Kidney epithelial cell (primary cell): ENCODE data around the gene LRP1-AS. TPM values are rescaled to one million over a fixed set of nuclear protein-coding genes. Genes with fewer than 3 reads are reported as not detected.

Experiments used
- DNase-seq: peaks from one replicate; pipeline ENCODE4 v3.0.0-alpha.2; 2010; ENCODE audit warnings: low read depth
- H3K27me3 ChIP-seq: 2 replicates; pipeline ENCODE4 v1.6.0; 2011; ENCODE audit warnings: low read length; ENCODE audit not compliant: control insufficient read depth, insufficient read depth
- H3K36me3 ChIP-seq: 2 replicates; pipeline ENCODE4 v1.5.1; 2011; ENCODE audit warnings: low read length; ENCODE audit not compliant: control insufficient read depth, insufficient read depth
- H3K4me3 ChIP-seq: 2 replicates; pipeline ENCODE4 v1.5.1; 2011; ENCODE audit warnings: low read depth, mild to moderate bottlenecking, control low read depth, low read length
- total RNA-seq: library from RNA; depleted of rRNA; stranded (reverse); fragments of >200 nt; gene quantifications from 2 replicates; pipeline ENCODE4 v1.2.3, GENCODE V29; 2015
- TF ChIP-seq, protein P1 (sequence below): IDR thresholded peaks from 2 replicates; pipeline ENCODE4 v1.5.1; 2011; ENCODE audit warnings: mild to moderate bottlenecking, moderate library complexity, low read length, control low read depth, inconsistent platforms; ENCODE audit not compliant: insufficient read depth, poor library complexity, severe bottlenecking

Gene LRP1-AS
- total RNA-seq, 1 donor from 2014 or later = not detected

DNA sequence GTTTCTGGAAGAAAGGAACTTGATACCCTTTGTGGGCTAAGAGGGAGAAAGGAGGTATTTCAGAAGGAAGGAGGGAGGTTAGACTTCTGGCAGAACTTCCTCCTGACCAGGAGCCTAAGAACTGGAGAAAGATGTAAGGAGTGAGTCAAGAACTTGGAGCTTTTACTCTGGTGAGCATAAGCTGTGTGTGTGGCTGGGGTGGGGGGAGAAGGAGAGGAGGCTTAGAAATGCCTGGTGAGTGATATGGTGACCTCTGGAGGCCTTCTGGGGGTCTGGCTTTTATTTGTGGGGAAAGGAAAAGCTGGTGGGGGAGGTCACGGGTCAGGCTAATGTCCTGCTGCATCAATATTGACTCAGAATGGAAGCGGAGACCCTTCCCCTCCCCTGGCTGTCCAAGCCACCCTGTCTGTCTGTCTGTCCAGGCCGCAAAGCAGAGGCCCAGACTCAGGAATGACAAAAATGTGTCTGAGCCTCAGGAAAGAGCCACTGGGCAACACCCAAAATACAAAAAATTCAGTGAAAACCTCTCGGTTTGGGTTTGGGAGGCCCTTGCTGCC lies 14.3 kb downstream of the LRP1-AS start:
- no peaks in the 10 kb centered on the region for H3K27me3 ChIP-seq
- DNase-seq = no peak
- no peaks in the 10 kb centered on the region for H3K36me3 ChIP-seq
- H3K4me3 ChIP-seq = no peak overlapping the region
- TF ChIP-seq, protein P1, sequence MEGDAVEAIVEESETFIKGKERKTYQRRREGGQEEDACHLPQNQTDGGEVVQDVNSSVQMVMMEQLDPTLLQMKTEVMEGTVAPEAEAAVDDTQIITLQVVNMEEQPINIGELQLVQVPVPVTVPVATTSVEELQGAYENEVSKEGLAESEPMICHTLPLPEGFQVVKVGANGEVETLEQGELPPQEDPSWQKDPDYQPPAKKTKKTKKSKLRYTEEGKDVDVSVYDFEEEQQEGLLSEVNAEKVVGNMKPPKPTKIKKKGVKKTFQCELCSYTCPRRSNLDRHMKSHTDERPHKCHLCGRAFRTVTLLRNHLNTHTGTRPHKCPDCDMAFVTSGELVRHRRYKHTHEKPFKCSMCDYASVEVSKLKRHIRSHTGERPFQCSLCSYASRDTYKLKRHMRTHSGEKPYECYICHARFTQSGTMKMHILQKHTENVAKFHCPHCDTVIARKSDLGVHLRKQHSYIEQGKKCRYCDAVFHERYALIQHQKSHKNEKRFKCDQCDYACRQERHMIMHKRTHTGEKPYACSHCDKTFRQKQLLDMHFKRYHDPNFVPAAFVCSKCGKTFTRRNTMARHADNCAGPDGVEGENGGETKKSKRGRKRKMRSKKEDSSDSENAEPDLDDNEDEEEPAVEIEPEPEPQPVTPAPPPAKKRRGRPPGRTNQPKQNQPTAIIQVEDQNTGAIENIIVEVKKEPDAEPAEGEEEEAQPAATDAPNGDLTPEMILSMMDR = no peak

DNA sequence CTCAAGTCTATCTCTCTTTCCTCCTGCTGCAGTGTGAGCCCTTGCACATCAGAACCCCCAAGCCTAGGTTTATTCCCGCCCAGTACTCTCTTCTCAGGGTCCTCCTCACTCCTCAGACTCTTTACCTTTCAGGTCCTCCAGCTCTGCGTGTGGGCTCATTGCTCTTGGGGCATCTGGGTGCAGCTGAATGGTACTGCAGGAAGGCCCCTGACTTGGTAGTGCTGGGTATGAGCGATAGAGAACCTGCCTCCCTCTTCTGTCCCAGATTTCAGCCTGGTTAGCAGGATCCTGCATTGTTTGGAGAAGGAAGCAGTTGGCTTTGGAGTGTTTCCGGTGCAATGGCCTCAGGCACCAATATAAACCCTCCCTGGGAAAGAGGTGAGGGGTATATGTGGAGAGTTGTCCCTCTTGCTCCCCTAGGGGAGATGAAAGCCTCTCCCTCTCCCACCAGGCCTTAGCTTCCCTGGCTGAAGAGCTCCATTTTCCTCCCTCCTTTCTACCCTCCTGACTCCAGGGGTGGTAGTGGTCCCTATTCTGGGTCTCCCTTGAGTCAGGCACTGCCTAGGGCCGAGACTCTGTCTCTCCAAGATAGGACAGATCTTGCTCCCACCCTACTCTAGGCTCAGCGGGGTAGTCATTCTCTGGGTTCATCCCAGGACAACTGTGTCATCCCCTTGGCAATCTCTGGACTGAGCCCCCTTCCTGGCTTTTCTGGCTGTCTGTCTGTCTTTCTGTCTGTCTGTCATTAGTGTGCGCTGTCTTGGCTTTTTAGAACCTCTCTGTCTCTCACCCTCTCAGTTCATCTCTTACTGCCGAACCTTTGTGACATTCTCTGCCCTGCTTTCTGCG lies 15.3 kb downstream of the LRP1-AS start:
- no peak for DNase-seq
- no peaks in the 10 kb centered on the region for H3K27me3 ChIP-seq
- TF ChIP-seq, protein P1 = no peak
- H3K36me3 ChIP-seq = no peaks in the 10 kb centered on the region
- H3K4me3 ChIP-seq = no peak overlapping the region

DNA sequence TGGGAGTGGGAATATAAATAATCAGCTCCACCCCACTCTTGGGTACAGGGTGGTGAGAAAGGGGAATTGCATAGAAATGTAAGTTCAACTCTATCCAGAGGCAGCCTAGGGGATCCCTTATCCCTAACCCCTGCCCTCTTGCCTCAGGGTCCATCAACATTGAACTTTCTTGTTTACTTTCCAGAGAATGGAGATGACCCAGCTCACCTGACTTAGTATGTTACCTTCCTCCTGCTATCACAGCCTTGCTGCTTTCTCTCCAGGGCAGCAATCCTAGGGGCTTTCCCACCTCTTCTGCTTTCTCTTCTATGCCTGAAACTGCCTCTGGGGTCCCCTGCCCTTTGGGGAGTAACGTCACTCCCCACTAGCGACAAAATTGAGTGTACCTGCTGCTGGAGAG lies 16.5 kb downstream of the LRP1-AS start:
- H3K36me3 ChIP-seq = no peaks in the 10 kb centered on the region
- no peak overlapping the region for H3K4me3 ChIP-seq
- peaks cover 2% of the 10 kb centered on the region for H3K27me3 ChIP-seq
- DNase-seq = no peak
- TF ChIP-seq, protein P1 = no peak

DNA sequence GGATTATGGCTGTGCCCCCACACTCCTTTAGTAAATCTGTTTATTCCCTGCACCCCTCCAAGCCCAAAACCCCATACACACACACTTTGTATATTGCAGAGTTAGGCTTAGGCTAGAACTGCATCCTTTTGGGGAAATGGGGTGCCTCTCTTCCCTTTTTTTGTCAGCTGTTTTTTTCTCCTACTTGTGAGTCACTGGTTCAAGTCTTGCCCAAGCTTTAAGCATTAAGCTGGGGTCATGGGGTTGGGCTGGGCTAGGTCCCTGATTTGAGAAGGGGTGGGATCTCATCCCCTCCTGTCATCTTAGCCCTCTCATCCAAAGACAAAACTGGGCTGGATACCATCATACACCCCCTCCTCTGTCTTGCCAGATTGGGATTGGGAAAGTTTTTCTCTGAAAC lies 17.5 kb downstream of the LRP1-AS start:
- peak overlapping the region; percentile 79 for H3K4me3 ChIP-seq
- DNase-seq = no peak
- TF ChIP-seq, protein P1 = no peak
- no peaks in the 10 kb centered on the region for H3K36me3 ChIP-seq
- peaks cover 2% of the 10 kb centered on the region for H3K27me3 ChIP-seq

DNA sequence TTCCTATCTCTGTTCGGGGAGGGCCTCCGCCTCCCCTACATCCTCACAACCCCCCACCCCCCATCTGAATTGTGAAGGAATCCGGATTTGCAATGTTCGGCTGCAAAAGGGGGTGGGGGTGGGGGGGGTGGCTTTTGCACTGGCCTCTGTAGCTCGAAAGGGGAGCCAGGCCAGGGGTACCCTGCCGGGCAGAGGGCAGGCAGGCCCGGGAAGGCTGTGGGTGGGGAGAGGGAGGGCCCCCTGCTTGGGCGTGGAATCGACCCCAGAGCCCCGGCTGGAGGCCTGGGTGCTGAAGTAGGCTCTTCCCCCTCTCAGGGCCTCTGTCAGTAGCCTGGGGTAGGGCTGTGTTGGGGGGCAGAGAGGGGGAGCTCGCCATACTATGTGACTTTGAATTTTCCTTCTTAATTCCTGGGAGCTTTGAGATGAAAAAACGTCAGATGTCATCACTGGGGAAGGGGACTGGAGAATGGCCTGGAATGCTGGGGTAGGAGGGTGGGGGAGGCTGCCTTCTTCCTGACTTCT lies 18.0 kb downstream of the LRP1-AS start:
- Histone ChIP-seq H3K36me3 (no peaks in the 10 kb centered on the region), H3K27me3 (peaks cover 2% of the 10 kb centered on the region), H3K4me3 (peak overlapping the region; percentile 79)
- TF ChIP-seq, protein P1 = no peak
- DNase-seq = no peak
